GM21723 (cell line): ENCODE results near the gene PIGU.
"Not testable (repeated sequence)": the region's sequence is repeated elsewhere in the genome, so short reads cannot be mapped to it uniquely, and the experiment has no call there.

Experiments
- ATAC-seq: cut with Tn5 transposase; IDR thresholded peaks from one replicate; pipeline ENCODE4 v1.9.1; 2021; ENCODE audit warnings: mild to moderate bottlenecking, moderate library complexity; ENCODE audit not compliant: unreplicated experiment

Gene PIGU

GRCh38 chr20:34706912-34707784 lies 30.3 kb upstream of the PIGU start:
- ATAC-seq: no peak

- no peak for ATAC-seq
These were observed 29.5 kb upstream of the PIGU start for GRCh38 chr20:34706302-34706875.

GRCh38 chr20:34705397-34706301 lies 28.8 kb upstream of the PIGU start:
- no peak for ATAC-seq

GRCh38 chr20:34705008-34705396 lies 28.1 kb upstream of the PIGU start:
- ATAC-seq: no peak

- ATAC-seq: peak; percentile 48
These were observed 27.5 kb upstream of the PIGU start, which contains the start of gene TP53INP2 for GRCh38 chr20:34704177-34705007. TP53INP2 (plus strand) TSS chr20:34704344; CDS start chr20:34708740, 4,396 bp downstream.

- no peak for ATAC-seq
These were observed 26.7 kb upstream of the PIGU start for GRCh38 chr20:34703424-34704176.

- ATAC-seq: no peak
These were observed 26.1 kb upstream of the PIGU start for GRCh38 chr20:34703061-34703423.

- no peak for ATAC-seq
These were observed 24.7 kb upstream of the PIGU start for GRCh38 chr20:34701405-34702085.

- ATAC-seq: no peak
These were observed 16.5 kb upstream of the PIGU start for GRCh38 chr20:34693414-34693813.

GRCh38 chr20:34691838-34692237 lies 14.9 kb upstream of the PIGU start:
- ATAC-seq: no peak

GRCh38 chr20:34689486-34689885 lies 12.6 kb upstream of the PIGU start:
- no peak for ATAC-seq

GRCh38 chr20:34683667-34684066 lies 6.8 kb upstream of the PIGU start:
- no peak for ATAC-seq

GRCh38 chr20:34680586-34681175 lies 3.8 kb upstream of the PIGU start:
- no peak for ATAC-seq

- ATAC-seq: no peak
These were observed 775 bp downstream of the PIGU start for GRCh38 chr20:34675993-34676641.

- no peak for ATAC-seq
These were observed 1.3 kb downstream of the PIGU start for GRCh38 chr20:34675561-34675960.

GRCh38 chr20:34673412-34673811 lies 3.5 kb downstream of the PIGU start:
- ATAC-seq: no peak

GRCh38 chr20:34669094-34669493 lies 7.8 kb downstream of the PIGU start:
- no peak for ATAC-seq

- not testable (repeated sequence) for ATAC-seq
These were observed 12.1 kb downstream of the PIGU start for GRCh38 chr20:34664751-34665150.
